Measurements from ENCODE around the gene IFI27L1. TPM values are rescaled to one million over a fixed set of nuclear protein-coding genes. Genes with fewer than 3 reads are reported as not detected.

The IFI27L1 gene
- total RNA-seq, 2 donors from 2014 or later, result 4.2 to 5.0 TPM

DNA sequence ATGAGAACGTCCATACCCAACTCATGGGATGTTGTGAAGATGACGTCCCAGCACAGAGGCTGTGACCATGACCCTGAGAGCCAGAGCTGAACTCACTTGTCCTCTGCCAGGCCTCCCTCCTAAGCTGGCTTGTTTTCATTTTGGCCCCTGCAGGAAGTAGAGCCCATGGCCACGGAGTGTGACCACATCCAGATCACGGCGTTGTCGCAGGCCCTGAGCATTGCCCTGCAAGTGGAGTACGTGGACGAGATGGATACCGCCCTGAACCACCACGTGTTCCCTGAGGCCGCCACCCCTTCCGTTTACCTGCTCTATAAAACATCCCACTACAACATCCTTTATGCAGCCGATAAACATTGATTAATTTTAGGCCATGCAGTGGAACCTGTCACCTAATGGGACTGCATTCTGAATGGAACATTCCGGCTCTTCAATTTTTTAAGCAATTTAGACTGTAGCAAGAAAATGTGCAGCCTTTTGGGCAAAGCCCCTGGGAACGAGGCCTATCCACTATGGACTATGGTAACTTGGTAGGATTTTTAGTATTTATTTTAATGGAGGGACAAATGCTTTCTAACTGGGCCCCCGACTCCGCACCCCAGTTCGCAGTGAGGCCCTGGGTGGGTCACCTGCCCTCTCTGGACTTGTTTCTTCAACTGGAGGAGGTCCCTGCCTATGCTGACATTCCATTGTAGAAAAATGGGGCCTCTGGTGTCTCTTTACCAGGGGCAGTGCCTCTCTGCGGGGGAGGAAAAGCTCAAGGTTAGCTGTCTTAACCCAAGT lies 35.4 kb upstream of the IFI27L1 start:
- Histone ChIP-seq H3K36me3 (peaks cover 44% of the 10 kb centered on the region), H3K9me3 (no peaks in the 10 kb centered on the region), H3K4me3 (no peak overlapping the region), H3K4me1 (ENCODE audit: control insufficient read depth in 1 of 2, low read depth in 2 of 2) (peaks cover 0 to 14% of the 10 kb centered on the region in 2 donors), H3K27ac (no peak overlapping the region), H3K27me3 (replicated peaks; ENCODE audit: insufficient read depth) (no peaks in the 10 kb centered on the region)
- TF ChIP-seq, protein P1, sequence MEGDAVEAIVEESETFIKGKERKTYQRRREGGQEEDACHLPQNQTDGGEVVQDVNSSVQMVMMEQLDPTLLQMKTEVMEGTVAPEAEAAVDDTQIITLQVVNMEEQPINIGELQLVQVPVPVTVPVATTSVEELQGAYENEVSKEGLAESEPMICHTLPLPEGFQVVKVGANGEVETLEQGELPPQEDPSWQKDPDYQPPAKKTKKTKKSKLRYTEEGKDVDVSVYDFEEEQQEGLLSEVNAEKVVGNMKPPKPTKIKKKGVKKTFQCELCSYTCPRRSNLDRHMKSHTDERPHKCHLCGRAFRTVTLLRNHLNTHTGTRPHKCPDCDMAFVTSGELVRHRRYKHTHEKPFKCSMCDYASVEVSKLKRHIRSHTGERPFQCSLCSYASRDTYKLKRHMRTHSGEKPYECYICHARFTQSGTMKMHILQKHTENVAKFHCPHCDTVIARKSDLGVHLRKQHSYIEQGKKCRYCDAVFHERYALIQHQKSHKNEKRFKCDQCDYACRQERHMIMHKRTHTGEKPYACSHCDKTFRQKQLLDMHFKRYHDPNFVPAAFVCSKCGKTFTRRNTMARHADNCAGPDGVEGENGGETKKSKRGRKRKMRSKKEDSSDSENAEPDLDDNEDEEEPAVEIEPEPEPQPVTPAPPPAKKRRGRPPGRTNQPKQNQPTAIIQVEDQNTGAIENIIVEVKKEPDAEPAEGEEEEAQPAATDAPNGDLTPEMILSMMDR (IDR thresholded peaks at IDR 0.05), result no peak
- no peak for ATAC-seq (ENCODE audit: insufficient number of reproducible peaks, low FRiP score, low read depth)
- no peak for DNase-seq (ENCODE audit: low spot score)

DNA sequence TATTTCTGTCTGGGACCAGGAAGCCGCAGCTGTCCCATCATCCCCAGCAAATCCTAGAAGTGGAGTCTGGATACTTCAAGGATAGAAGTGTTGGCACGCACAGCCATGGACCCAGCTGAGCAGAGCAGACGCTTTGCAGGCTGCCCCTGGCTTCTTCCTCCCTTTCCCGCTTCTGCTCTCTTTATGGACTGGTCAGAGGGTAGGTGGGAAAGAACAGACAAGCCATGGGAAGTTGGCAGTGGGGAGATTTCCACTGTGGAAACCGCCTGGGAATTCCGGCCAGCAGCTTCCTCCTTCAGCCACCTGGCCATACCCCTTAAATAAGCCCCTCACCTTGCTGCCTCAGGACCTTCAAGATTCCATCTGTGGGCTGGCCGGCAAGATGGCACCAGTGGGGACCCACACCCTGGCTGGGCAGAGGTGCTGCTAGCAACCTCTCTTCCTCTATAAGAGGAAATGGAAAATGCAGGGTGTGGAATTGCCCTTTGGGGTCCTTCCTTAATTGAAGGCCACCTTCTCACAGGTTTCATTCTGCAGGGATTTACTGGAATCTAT lies 34.3 kb upstream of the IFI27L1 start:
- DNase-seq (ENCODE audit: low spot score) (no peak), ATAC-seq (ENCODE audit: insufficient number of reproducible peaks, low FRiP score, low read depth) (no peak)
- H3K4me1 ChIP-seq (ENCODE audit: control insufficient read depth in 1 of 2, low read depth in 2 of 2), result peaks cover 0 to 10% of the 10 kb centered on the region in 2 donors
- H3K27ac ChIP-seq, result no peak overlapping the region
- TF ChIP-seq, protein P1 (IDR thresholded peaks at IDR 0.05), result no peak
- peaks cover 54% of the 10 kb centered on the region for H3K36me3 ChIP-seq
- H3K9me3 ChIP-seq, result no peaks in the 10 kb centered on the region
- H3K4me3 ChIP-seq, result no peak overlapping the region
- H3K27me3 ChIP-seq (replicated peaks; ENCODE audit: insufficient read depth), result no peaks in the 10 kb centered on the region

DNA sequence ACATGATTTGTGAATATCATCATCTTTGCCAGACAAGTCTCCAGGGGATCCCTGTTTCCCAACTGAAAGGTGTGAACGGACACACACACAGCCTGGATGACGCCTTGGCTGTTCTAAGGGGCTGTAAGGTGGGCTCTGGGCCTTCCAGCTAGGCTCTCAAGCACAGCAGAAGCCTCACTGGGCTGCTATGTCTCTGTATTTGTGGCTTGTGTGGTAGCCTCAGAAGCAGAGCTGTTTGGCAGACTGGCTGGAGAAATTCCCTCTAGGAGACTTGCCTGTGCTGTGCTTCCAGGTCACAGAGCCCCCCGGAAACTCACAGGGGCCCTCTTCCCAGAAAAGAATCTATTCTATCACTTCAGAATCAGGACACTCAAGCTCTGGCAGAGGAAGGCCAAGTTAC lies 33.5 kb upstream of the IFI27L1 start:
- H3K4me3 ChIP-seq, result no peak overlapping the region
- DNase-seq (ENCODE audit: low spot score), result no peak

DNA sequence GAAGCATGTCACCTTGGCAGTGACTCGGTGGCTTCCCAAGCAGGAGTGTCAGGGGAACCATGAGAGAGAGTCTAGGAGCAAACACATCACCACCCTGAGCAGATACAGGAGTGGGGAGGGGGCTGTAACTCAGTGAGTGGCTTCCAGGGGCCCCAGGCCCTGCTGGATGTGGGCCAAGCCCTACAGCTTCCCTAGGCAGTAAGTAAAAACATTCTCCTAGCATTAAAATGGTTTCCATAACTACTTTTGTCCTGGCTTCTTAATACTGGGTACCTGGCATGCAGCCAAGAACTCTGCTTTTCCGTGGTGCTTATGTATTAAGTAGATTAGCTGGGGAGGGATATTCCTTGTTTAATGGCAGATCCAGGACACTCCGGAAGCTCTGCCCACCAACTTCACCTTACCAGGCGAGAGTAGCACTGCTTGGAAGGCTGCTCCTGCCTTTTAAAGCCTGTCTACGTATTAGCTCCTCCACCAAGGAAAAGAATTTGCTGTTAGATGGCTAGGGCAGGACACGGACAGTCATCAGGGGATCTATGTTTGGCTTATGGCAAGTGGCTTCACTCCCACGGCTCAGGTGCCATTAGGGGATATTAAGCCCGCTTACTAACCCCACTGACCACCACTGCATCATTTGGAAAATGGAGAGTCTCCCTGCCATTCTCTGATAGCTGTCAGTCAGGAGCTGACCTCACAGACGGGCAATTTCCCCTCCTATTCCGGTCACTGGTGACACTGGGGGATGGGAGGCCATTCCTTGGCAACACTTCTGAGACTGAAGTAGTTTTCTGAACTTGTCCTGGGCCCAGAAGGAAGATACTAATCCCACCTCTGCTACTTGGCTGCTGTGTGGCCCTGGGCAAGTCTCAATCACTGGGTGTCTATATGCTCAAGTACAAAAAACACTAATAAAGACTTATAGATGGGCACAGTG lies 32.2 kb upstream of the IFI27L1 start:
- H3K27ac ChIP-seq, result no peak overlapping the region
- no peaks in the 10 kb centered on the region for H3K4me1 ChIP-seq (ENCODE audit: control insufficient read depth in 1 of 2, low read depth in 2 of 2)
- no peaks in the 10 kb centered on the region for H3K27me3 ChIP-seq (replicated peaks; ENCODE audit: insufficient read depth)
- H3K4me3 ChIP-seq, result no peak overlapping the region
- no peak for DNase-seq (ENCODE audit: low spot score)
- ATAC-seq (ENCODE audit: insufficient number of reproducible peaks, low FRiP score, low read depth), result no peak
- TF ChIP-seq, protein P1 (IDR thresholded peaks at IDR 0.05), result no peak
- H3K9me3 ChIP-seq, result no peaks in the 10 kb centered on the region
- peaks cover 70% of the 10 kb centered on the region for H3K36me3 ChIP-seq

More for the DNA sequence above, 33.5 kb upstream of the IFI27L1 start:
- Histone ChIP-seq H3K4me1 (ENCODE audit: control insufficient read depth in 1 of 2, low read depth in 2 of 2) (peaks cover 0 to 2% of the 10 kb centered on the region in 2 donors), H3K9me3 (no peaks in the 10 kb centered on the region), H3K27ac (no peak overlapping the region), H3K36me3 (peaks cover 62% of the 10 kb centered on the region), H3K27me3 (replicated peaks; ENCODE audit: insufficient read depth) (no peaks in the 10 kb centered on the region)
- TF ChIP-seq, protein P1 (IDR thresholded peaks at IDR 0.05), result no peak
- no peak for ATAC-seq (ENCODE audit: insufficient number of reproducible peaks, low FRiP score, low read depth)

DNA sequence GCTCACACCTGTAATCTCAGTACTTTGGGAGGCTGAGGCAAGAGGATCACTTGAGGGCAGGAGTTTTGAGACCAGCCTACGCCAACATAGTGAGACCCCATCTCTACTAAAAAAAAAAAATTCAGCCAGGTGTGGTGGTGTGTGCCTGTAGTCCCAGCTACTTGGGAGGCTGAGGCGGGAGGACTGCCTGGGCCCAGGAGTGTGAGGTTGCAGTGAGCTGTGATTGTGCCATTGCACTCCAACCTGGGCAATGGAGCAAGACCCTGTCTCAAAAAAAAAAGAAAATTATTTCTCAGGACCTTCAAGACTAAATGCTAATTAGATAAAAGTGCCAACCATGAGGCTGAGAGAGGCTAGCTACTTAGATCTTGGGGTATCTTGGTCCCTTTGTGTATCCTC lies 31.5 kb upstream of the IFI27L1 start:
- H3K27me3 ChIP-seq (replicated peaks; ENCODE audit: insufficient read depth), result no peaks in the 10 kb centered on the region
- TF ChIP-seq, protein P1 (IDR thresholded peaks at IDR 0.05), result no peak
- DNase-seq (ENCODE audit: low spot score), result no peak
- no peak overlapping the region for H3K27ac ChIP-seq
- H3K4me1 ChIP-seq (ENCODE audit: control insufficient read depth in 1 of 2, low read depth in 2 of 2), result no peaks in the 10 kb centered on the region
- H3K36me3 ChIP-seq, result peaks cover 77% of the 10 kb centered on the region
- ATAC-seq (ENCODE audit: insufficient number of reproducible peaks, low FRiP score, low read depth), result no peak
- H3K4me3 ChIP-seq, result no peak overlapping the region
- H3K9me3 ChIP-seq, result no peaks in the 10 kb centered on the region

Measured in thoracic aorta (tissue), 2 donors.